ENCODE measurements around the gene PPM1M.

DNA sequence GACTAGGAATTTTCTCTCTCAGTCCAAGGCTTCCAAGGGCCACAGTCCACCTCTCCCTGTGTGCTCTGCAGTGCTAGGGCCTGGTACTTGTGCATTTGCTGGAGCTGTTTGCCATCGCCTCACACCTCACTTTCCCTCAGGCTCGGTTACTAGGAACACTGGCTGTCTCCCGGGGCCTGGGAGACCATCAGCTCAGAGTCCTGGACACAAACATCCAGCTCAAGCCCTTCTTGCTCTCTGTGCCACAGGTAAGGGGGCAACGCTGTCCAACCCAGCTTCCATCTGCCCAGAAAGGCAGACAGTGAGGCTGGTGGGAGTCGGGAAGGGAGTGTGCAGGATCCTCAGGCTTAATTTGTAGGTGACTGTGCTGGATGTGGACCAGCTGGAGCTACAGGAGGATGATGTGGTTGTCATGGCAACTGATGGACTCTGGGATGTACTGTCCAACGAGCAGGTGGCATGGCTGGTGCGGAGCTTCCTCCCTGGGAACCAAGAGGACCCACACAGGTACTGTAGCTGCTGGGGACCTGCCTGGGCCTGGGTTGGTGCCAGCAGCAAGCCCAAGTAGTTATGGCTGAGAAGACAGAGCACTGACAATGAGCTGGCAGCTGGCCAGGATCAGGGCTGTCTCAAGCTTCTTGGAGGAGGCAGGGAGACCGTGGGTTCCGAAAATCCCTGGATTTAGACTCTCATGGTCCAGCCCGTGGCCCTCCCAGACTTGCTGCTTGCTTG, 3.4 kb downstream of the PPM1M start:
- TF ChIP-seq RFX5 (IDR thresholded peaks at IDR 0.05; ENCODE audit: low read length) (no peak), SMC3 (IDR thresholded peaks at IDR 0.05; ENCODE audit: low read depth, low read length) (no peak), YY1 (IDR thresholded peaks at IDR 0.05; ENCODE audit: low read depth) (no peak), JUND (IDR thresholded peaks at IDR 0.05) (no peak), TEAD4 (IDR thresholded peaks at IDR 0.05; ENCODE audit: borderline replicate concordance, insufficient read depth) (no peak), POLR2AphosphoS5 (IDR thresholded peaks at IDR 0.05; ENCODE audit: low read depth, low read length) (no peak), GABPA (IDR thresholded peaks at IDR 0.05; ENCODE audit: low read depth) (no peak)
- TF ChIP-seq, protein P1, sequence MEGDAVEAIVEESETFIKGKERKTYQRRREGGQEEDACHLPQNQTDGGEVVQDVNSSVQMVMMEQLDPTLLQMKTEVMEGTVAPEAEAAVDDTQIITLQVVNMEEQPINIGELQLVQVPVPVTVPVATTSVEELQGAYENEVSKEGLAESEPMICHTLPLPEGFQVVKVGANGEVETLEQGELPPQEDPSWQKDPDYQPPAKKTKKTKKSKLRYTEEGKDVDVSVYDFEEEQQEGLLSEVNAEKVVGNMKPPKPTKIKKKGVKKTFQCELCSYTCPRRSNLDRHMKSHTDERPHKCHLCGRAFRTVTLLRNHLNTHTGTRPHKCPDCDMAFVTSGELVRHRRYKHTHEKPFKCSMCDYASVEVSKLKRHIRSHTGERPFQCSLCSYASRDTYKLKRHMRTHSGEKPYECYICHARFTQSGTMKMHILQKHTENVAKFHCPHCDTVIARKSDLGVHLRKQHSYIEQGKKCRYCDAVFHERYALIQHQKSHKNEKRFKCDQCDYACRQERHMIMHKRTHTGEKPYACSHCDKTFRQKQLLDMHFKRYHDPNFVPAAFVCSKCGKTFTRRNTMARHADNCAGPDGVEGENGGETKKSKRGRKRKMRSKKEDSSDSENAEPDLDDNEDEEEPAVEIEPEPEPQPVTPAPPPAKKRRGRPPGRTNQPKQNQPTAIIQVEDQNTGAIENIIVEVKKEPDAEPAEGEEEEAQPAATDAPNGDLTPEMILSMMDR (IDR thresholded peaks at IDR 0.05) = no peak
- TF ChIP-seq, protein P2, sequence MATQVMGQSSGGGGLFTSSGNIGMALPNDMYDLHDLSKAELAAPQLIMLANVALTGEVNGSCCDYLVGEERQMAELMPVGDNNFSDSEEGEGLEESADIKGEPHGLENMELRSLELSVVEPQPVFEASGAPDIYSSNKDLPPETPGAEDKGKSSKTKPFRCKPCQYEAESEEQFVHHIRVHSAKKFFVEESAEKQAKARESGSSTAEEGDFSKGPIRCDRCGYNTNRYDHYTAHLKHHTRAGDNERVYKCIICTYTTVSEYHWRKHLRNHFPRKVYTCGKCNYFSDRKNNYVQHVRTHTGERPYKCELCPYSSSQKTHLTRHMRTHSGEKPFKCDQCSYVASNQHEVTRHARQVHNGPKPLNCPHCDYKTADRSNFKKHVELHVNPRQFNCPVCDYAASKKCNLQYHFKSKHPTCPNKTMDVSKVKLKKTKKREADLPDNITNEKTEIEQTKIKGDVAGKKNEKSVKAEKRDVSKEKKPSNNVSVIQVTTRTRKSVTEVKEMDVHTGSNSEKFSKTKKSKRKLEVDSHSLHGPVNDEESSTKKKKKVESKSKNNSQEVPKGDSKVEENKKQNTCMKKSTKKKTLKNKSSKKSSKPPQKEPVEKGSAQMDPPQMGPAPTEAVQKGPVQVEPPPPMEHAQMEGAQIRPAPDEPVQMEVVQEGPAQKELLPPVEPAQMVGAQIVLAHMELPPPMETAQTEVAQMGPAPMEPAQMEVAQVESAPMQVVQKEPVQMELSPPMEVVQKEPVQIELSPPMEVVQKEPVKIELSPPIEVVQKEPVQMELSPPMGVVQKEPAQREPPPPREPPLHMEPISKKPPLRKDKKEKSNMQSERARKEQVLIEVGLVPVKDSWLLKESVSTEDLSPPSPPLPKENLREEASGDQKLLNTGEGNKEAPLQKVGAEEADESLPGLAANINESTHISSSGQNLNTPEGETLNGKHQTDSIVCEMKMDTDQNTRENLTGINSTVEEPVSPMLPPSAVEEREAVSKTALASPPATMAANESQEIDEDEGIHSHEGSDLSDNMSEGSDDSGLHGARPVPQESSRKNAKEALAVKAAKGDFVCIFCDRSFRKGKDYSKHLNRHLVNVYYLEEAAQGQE (IDR thresholded peaks at IDR 0.05; ENCODE audit: low read depth, low read length) = no peak
- TF ChIP-seq, protein P3, sequence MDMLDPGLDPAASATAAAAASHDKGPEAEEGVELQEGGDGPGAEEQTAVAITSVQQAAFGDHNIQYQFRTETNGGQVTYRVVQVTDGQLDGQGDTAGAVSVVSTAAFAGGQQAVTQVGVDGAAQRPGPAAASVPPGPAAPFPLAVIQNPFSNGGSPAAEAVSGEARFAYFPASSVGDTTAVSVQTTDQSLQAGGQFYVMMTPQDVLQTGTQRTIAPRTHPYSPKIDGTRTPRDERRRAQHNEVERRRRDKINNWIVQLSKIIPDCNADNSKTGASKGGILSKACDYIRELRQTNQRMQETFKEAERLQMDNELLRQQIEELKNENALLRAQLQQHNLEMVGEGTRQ (IDR thresholded peaks at IDR 0.05; ENCODE audit: borderline replicate concordance, low read depth, low read length) = no peak

All from SK-N-SH (cell line).